ENCODE data around the gene PACRG.

Gene PACRG

GRCh38 chr6:163259689-163260088 lies 531.9 kb downstream of the PACRG start:
- no peak for FAIRE-seq
- no peak for DNase-seq (ENCODE audit: insufficient read length, low spot score)

DNA sequence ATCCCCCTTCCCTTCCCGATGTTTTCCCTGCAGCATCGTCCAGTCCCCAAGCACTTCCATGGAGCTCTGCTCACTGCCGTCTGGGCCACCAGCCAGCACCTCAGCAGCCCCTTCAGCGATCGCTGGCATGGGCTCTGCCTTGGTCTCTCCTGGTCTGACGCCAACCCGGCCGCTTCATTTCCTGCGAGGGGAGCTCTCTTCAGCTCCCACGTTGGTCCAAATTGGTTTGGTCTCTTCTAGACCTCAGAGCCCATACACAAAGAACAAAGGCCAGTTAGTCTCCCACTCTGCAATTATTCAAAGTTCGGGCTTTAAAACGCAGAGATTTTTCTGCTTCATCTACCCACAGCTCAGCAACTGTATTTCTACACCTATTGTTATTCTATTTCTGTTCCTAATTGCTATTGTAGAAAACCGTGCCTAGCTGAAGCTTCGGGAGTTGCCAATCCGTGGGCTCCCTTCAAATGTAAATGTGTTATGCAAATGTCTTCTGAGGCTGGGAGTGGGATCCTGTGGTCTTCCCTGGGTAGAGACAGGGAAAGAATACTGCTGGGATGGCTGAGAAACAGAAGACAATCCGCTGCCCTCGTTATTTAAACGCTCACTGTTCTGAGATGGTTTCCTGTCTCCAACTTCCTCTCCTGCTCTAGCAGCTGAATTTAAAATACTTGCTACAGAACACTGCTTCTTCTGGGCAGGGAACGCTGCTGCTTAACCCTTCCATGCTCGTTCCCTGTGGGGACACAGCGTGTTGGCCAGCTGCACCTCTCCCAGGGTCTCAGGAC lies 532.5 kb downstream of the PACRG start:
- DNase-seq (ENCODE audit: insufficient read length, low spot score): no peak
- FAIRE-seq: no peak

GRCh38 chr6:163260911-163261310 lies 533.1 kb downstream of the PACRG start:
- FAIRE-seq: no peak
- DNase-seq (ENCODE audit: insufficient read length, low spot score): no peak

DNA sequence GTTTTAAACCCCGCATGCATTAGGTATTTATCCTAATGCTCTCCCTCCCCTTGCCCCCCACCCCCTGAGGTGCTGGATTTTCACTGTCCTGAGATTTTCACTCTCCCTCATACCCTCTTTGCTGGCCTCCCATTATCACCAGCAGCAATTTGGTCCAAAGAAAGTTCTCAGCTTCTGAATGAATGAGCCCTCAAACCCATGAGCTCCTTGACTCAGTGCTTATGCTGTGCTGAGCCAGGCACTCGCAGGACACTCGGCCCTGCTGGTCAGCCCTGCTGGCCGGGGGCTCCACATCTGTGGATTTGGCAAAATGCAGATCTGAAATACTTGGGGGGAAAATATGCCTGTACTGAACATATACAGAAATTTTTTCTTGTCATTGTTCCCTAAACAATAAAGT lies 533.6 kb downstream of the PACRG start:
- no peak for FAIRE-seq

DNA sequence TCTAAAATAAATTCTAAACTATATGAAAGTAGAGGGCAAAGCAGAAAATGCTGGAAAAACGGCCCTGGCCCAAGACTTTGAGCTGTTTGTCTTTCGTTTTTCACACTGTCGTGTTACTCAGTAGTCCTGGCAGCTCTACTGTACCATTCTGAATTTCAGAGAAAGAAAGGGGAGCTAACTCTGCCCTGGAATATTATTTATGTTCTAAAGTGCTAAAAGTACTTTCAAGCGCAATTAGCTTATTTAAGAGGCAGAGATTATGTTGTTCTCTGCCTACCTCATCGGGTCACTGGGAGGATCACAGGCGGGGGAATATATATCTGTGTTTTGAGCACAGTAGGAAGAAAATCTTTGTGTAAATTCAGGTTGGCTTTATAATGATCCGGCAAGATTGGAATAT lies 534.3 kb downstream of the PACRG start:
- no peak for FAIRE-seq
- no peak for DNase-seq (ENCODE audit: insufficient read length, low spot score)

More for the DNA sequence above, 533.6 kb downstream of the PACRG start:
- DNase-seq (ENCODE audit: insufficient read length, low spot score): no peak

- no peak for FAIRE-seq
Measured at GRCh38 chr6:163263196-163263595, 535.4 kb downstream of the PACRG start.

GRCh38 chr6:163263998-163264661 lies 536.4 kb downstream of the PACRG start:
- DNase-seq (ENCODE audit: insufficient read length, low spot score) (no peak), FAIRE-seq (no peak)

More at GRCh38 chr6:163263196-163263595, 535.4 kb downstream of the PACRG start:
- no peak for DNase-seq (ENCODE audit: insufficient read length, low spot score)

DNA sequence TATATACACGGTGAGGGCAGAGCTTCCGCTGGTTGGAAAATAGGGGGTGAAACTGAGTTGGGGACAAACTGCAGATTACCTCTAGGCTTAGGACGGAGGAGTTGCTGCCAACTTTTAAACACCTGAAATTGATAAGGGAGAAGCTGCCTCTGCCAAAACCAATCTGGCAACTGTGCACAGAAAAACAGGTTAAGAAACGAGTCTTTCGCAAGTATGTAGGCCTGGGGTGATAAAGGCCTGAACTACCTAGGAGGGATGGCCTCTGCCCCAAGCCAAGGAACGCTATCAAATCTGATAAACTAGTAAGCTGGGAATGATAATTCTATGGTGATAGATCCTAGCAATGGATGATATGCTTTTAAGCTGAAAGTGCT lies 536.9 kb downstream of the PACRG start:
- FAIRE-seq (no peak), DNase-seq (ENCODE audit: insufficient read length, low spot score) (no peak)

GRCh38 chr6:163281634-163282033 lies 553.9 kb downstream of the PACRG start:
- FAIRE-seq: no peak

GRCh38 chr6:163282672-163283071 lies 554.9 kb downstream of the PACRG start:
- no peak for DNase-seq (ENCODE audit: insufficient read length, low spot score)

More at GRCh38 chr6:163281634-163282033, 553.9 kb downstream of the PACRG start:
- DNase-seq (ENCODE audit: insufficient read length, low spot score): no peak

DNA sequence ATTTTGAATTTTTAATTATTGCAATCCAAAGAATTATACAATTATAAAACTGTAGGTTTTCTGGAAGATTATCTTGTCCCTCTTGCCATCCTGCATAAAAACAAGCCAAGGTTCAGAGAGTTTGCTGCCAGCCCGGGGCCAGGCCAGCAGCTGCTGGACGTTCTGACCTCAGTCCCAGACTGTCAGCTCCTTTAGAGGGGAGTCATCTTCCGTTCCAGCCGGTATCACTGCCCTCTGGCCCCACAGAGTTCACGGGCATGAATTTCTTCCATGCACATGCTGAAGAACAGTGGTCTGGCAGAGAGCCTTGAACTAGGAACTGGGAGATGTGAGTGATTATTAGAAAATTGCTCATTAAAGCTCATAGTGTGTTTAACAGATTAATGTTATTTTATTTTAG lies 556.4 kb downstream of the PACRG start:
- FAIRE-seq: peak; percentile 9
- no peak for DNase-seq (ENCODE audit: insufficient read length, low spot score)

More at GRCh38 chr6:163282672-163283071, 554.9 kb downstream of the PACRG start:
- no peak for FAIRE-seq

GRCh38 chr6:163285691-163286090 lies 557.9 kb downstream of the PACRG start:
- DNase-seq (ENCODE audit: insufficient read length, low spot score) (no peak), FAIRE-seq (no peak)

DNA sequence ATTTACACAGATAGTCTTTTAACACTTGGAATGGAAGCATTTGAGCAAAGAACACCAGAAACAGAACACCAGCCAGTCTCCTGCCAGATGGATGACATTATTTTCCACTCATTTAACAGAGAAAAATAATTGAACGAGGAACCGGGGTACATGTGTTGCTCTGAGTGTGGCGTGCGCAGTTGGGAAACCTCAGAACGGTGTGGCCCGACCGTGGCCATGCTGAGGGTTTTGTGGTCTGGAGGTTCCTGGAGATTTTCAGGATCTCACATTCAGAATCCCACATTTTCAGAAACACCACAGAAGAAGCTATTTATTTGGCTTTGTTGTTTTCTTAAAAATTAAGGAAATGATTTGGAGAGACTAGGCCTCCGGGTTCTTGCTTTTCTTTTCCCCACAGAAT lies 559.9 kb downstream of the PACRG start:
- no peak for FAIRE-seq

DNA sequence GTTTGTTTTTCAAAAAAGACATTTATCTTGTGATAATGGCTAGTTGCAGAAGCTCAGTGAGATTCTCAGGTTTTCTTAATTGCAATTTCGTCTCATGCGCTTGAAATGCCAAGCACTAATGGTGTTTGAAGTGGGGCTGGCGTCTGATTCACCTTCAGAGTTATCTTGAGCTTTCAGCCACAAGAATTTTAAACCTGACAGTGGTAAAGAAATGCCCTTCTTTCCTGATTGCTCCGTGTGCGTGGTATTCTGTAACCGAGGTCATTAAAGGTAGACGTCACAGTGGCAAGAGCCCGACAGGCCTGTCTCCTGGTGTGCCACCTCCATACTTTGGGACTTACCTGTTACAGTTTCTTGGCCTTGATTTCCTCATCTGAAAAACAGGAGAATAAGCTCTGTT lies 560.3 kb downstream of the PACRG start:
- DNase-seq (ENCODE audit: insufficient read length, low spot score) (no peak), FAIRE-seq (no peak)

More for the DNA sequence above, 559.9 kb downstream of the PACRG start:
- no peak for DNase-seq (ENCODE audit: insufficient read length, low spot score)

- FAIRE-seq (no peak), DNase-seq (ENCODE audit: insufficient read length, low spot score) (no peak)
Measured at GRCh38 chr6:163288915-163289314, 561.1 kb downstream of the PACRG start.

- no peak for DNase-seq (ENCODE audit: insufficient read length, low spot score)
- no peak for FAIRE-seq
Measured at GRCh38 chr6:163289447-163289846, 561.7 kb downstream of the PACRG start.

GRCh38 chr6:163290545-163291274 lies 562.9 kb downstream of the PACRG start:
- no peak for DNase-seq (ENCODE audit: insufficient read length, low spot score)
- no peak for FAIRE-seq

- DNase-seq (ENCODE audit: insufficient read length, low spot score): no peak
- no peak for FAIRE-seq
Measured at GRCh38 chr6:163291622-163292021, 563.8 kb downstream of the PACRG start.

DNA sequence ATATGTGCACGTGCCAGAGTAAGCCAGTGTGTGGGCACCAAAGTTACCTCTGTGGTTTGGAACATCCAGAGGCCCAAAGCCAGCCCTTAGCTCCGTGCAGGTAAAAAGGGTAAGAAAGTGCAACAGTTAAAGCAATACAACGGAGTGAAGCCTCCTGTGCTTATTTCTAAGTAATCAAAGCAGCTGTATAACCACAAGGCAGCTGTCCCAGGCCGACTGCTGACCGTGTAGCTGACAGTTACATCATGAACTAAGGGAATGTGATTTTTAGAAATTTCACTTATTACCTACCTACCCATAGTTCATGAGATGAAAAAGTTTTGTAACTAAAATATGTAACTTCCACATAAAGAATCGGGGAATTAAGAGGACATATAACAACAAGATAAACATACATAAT lies 565.5 kb downstream of the PACRG start:
- DNase-seq (ENCODE audit: insufficient read length, low spot score): no peak
- no peak for FAIRE-seq

- FAIRE-seq (no peak), DNase-seq (ENCODE audit: insufficient read length, low spot score) (no peak)
Measured at GRCh38 chr6:163294734-163295133, 567.0 kb downstream of the PACRG start.

DNA sequence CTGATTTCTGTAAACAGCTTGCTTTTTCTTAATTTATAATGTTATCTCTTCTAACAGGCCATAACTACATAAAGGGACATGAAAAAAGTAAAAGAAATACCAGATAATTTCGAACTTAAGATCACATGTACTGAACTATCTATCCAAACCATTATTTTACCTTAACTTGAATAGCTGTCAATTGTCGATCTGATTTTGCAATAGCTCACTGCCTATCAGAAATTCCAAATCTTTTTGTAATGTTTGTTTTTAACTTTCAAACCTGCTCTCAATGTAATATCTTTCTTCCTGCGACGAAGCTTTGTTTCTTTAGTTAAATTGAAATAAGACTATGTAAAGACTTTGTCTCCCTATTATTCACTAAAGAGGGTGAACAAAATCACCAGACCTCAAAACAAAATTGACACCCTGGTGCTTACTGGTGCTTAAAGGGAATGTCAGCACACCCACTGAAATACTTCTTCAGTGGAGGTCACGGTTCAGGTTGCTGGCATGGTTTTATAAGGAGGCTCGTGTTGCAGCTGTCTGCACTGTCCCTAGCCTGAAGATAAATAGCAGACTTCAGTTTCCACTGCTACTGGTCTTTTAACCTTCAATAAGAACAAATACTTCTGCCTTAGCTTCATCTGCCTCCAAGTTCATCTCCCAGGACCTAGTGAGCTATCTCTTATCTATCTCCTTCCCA lies 569.2 kb downstream of the PACRG start:
- no peak for DNase-seq (ENCODE audit: insufficient read length, low spot score)
- FAIRE-seq: no peak

Data from HTR-8/SVneo (cell line).